IPS-NIHi7 (cell line): ENCODE measurements around the gene COL5A3.
"Not testable (repeated sequence)": the region's sequence is repeated elsewhere in the genome, so short reads cannot be mapped to it uniquely, and the experiment has no call there.

Source experiments
- DNase-seq: peaks from one replicate; pipeline ENCODE4 v3.0.0; 2012; ENCODE audit warnings: mixed read lengths; ENCODE audit errors: extremely low spot score

The COL5A3 gene

DNA sequence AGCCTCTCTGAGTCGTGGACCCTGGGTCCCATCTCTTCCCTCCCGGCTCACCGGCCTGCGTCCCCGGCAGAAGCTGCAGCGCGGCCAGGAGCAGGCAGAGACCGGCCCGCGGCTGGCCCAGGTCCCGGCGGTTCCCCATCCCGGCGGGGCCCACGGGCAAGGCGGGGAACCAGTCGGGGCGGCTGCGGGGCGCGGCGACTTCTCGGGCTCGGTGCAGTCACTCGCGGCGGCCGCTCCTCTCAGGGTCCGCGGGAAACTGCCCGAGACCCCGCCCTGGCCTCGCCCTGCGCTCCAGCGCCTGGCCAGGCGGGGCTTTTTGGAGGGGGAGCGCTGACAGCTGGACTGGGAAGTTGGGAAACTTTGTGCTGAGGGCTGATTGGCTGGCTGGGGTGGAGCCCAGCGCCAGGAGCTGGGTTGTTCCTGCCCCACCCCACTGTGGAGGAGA is at the start of gene COL5A3:
TSS of gene COL5A3 (minus strand) at position 258 of the 445 bp plus-strand sequence. CDS start at position 139, 119 bp downstream.
- DNase-seq, result peak; percentile 79

DNA sequence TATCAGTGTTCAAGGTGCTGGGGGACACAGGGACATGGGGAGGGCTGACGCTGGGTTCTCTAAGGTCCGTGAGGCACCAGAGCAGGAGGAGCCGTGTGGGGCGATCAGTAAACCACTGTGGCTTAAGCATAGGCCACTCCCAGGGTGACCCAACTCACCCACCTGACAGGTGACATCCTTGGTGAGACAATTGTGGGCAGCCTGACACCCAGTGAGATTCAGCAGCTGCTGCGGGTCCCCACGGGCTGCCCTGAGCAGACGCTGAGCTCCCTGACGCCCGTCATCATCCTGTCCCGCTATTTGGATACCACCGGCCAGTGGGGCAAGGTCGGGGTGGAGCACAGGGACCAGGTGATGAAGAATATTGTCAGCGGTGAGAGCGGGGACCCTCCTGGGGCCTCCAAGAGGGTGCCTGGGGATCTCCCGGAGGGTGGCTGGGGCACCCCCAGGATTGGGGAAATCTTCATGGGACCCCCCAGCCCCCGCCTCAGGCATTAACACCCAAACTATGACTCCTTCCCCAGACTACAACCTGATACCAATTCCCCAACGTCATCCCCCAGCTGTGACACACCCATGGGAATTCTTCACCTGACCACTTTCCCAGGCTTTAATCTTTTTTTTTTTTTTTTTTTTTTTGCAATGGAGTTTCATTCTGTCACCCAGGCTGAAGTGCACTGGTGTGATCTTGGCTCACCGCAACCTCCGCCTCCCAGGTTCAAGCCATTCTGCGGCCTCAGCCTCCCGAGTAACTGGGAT is 42.5 kb upstream of the COL5A3 start:
- DNase-seq, result no peak

DNA sequence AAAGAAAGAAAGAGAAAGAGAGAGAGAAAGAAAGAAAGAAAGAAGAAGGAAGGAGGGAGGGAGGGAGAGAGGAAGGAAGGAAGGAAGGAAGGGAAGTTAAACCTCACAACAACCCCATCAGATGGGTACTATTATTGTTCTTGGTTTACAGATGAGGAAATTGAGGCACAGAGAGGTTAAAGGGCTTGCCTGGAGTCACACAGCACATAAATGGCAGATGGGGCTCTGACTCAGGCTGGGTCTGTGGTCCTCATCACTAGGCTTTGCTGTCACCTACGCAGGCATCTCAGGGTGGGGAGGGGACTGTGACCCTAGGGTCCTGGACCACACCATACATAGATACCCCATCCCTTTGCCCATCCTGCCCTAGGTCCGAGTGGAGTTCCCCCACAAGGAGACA is 39.3 kb upstream of the COL5A3 start:
- no peak for DNase-seq

DNA sequence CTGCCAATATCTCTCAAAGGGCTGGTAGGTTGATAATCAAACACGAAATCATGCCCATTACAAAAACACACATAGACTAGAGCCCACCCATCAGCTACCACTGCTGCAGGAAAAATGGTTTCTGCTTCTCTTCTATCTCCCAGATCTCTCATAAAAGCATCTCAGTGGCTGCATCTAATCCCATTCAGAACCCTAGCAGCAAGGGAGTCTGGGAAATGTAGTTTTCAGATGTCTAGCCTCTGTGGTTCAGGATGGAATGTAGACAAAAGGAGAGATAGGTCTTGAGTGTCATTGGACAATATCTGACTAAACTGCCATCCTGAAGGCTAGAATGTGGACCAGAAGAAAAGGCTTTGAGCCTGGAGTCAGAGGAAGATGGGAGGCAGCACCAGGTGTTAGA is 35.1 kb upstream of the COL5A3 start:
- no peak for DNase-seq

DNA sequence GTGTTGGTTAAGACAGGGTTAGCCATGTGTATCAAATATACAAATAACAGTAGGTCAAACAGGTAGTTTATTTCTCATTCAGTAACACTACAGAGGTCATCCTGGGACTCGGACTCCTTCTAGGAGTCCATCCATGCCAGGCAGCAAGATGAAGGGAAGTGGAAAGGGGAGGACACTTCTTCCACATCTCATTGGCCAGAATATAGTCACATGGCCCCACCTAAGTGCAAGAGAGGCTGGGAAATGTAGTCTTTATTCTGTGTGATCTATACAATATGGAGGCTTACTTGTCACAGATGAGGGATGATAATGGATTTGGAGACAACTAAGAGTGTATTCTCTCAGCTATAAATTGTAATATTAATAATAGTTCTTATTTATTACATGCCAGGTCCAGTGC is 34.1 kb upstream of the COL5A3 start:
- DNase-seq, result peak; percentile 51

DNA sequence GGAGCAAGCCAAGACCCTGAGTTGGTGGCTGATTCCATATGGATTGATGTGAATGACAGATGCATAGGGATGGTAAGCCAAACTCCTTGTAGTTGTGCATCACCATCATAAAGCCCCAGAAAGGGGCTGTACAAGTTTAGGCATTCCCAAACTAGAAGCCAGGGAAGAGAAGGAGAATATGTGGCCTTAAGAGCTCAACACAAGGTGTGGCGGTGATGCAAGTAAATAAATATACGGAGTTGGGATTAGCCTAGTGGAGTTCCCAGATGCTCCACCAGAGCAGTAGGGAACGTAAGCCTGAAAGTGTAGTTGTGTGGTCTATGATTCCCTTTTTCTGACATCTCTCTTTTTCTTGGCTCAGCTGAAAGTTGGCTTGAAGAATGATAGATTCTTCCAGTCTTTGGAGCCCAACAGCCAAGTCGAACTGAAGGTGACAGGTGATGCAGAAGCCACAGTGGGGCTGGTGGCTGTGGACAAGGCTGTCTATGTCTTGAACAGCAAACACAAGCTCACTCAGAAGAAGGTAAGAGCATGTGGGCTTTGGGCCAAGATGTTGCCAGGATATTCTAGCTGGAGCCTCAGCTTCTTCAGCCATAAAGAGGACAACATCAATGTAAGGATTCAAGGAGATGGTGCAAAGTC is 33.1 kb upstream of the COL5A3 start:
- no peak for DNase-seq

DNA sequence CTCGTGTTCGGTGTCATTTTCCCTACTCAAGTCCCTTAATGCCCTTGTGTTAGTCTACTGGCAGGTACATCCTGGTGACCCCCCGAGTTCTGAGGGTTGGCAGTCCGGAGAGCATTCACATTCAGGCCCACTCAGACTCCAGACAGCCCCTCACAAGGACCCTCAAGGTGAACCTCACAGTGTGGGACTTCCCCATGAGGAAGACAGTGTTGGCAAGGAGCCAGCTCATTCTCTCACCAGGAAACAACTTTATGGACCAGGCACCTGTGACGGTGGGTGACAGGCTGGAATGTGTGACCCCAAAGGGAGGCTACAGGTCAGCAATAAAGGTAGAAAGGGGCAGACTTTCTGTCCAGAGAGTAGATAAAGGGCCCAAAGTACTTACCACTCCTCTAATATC is 27.5 kb upstream of the COL5A3 start:
- DNase-seq, result no peak

DNA sequence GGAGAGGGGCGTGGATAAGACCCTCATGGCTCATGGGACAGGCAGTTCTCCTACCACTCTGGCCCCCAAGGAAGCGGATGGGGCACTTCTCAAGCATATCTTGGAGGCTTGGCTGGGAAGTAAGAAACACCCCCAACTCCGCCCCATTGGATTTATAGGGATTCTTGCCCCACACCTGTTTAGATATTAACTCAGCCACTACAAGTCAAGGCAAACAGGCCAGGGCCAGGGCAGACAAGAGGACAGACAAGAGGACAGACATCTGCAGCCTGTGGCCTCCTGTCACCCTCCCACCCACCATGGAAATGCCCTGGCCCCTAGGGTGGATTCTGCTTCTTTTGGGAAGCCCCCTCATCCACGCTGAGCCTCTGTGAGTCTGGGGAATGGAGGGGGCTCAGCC is 27.1 kb upstream of the COL5A3 start:
- DNase-seq, result no peak

DNA sequence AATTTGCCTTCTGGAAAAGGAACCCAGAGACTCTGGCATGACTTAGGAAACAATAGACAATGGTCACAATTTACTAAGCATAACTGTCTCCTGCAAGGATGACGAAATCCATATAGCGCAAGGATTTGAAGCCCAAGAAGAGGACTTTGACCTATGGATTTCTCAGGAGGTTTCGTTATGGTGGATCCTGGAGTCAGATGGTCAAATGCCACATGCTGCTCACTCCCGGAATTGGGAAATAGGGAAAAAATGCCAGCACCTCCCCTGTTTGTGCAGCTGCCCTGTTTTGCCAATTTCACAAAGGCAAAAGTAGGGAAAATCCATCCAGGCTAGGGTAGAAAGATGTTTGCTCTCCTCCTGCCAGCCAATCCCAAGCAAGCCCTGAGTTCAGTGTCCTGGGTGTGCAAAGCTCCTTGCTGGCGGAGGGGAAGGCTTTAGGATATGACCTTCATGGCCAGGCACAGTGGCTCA is 26.3 kb upstream of the COL5A3 start:
- DNase-seq, result no peak

DNA sequence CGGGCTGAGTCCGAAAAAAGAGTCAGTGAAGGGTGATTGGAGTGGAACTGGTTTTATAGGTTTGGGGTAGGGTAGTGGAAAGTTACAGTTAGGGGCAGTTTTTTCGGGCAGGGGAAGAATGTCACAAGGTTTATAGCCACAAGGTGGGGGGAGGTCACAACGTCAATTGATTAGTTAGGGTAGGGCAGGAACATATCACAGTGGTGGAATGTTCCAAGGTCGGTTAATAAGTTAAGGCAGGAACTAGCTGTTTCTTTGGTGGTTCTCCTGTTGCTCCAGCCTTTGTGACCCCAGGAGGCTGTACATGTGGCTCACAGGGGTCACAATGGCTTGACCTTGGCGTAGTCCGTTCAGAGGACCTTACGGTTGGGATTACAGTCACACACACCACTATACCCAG is 23.3 kb upstream of the COL5A3 start:
- no peak for DNase-seq

DNA sequence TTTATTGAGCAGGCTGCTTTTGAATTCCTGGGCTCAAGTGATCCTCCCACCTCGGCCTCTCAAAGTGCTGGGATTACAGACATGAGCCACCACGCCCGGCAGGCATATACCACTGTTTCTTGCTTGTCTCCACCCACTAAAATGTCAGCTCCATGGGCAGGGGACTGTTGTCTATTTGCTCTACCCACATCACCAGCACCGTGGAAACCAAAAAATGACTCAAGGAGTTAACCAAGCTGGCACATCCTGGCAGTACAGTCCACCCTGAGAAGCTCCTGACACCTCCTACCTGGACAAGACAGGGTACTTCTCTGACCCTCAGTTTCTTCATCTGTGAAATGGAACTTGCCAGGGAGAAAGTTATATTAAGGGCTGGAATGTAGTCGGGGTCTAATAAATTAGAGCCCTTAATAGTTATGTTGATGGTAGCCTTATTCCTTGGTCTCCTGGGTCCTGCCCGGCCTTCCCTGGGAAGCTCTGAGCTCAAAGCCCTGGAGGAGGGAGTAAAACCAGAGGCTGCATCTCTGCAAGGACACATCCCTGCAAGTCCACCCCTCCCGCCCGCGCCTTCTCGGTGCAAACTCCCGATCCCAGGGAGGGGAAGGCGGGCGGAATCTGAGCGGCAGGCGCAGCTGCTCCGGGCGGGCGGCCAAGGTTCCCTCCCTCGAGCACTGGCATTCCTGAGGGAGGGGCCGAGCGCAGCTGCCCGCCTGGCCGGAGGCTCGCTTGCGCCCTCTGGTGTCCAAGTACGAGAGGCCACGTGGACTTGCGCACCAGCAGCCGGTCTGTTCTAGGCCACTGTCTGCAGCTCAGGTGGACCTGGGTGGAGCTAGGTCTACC is 17.1 kb upstream of the COL5A3 start:
- DNase-seq, result peak; percentile 99

DNA sequence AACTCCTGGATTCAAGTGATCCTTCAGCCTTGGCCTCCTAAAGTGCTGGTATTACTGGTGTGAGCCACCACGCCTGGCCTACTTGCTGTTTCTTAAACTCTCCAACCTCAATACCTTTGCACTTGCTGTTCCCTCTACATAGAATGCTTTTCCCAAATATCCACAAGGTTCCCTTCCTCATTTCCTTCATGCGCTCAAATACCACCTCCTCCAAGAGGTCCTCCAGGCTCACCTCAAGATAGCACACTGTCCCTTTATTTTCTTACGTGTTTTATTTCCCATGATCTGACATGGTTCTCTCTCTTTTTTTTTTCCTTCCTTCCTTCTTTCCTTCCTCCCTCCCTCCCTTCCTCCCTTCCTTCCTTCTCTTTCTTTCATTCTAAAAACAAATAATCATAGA is 16.4 kb upstream of the COL5A3 start:
- no peak for DNase-seq

DNA sequence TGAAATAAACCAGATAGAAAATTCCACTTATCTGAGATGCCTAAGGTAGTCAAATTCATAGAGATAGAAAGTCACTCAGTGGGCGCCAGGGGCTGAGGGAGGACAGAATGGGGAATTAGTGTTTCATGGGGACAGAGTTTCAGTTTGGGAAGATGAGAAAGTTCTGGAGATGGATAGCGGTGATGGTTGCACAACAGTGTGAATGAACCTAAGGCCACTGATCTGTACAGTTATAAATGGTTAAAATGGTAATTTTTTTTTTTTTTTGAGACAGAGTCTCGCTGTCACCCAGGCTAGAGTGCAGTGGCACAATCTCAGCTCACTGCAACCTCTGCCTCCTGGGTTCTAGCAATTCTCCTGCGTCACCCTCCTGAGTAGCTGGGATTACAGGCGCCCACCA is 12.8 kb upstream of the COL5A3 start:
- not testable (repeated sequence) for DNase-seq

DNA sequence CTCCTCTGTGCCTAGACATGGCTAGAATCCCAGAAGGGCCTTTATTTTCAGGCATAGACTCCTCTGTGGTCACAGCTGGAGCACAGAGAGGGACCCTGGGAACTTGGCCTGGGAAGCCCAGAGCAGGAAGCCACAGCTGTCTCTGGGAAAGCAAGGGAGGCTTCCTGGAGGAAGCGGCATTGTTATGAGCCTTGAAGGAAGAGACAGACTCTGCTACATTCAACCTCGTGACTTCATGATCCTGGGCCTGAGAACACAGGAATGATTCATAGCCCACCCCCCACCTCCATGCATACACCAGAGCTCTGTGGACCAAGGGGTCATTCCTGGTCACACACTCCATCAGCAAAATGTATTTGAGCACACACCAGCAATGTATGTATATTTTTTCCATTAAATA is 11.6 kb upstream of the COL5A3 start:
- no peak for DNase-seq

DNA sequence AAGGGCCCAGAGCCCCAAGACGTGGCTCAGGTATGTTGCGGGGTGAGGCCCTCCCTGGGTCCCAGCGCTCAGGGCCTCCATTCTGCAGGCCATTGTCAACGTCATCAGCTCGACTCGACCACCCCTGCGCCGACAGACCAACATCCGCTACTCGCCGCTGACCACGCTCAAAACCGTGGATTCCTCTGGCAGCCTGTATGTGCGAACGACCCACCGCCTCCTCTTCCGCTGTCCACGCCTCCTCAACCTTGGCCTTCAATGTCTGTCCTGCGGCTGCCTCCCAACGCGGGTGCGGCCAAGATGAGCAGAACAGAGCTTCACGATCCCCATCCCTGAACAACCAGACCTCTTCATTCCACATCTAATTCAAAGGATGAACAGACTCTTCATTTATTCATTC is 11.1 kb upstream of the COL5A3 start:
- DNase-seq, result no peak

DNA sequence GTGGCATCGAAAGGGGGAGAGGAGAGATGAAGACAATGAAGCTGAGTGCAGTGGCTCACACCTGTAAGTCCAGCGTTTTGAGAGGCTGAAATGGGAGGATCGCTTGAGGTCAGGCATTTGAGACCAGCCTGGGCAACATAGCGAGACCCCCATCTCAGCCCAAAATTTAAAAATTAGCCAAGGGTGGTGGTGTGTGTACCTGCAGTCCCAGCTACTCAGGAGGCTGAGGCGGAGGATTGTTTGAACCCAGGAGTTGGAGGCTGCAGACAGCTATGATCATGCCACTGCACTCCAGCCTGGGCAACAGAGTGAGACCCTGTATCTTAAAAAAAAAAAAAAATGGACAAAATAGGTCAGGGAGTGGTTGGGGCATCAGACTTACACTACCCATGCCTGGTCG is 10.5 kb upstream of the COL5A3 start:
- no peak for DNase-seq

DNA sequence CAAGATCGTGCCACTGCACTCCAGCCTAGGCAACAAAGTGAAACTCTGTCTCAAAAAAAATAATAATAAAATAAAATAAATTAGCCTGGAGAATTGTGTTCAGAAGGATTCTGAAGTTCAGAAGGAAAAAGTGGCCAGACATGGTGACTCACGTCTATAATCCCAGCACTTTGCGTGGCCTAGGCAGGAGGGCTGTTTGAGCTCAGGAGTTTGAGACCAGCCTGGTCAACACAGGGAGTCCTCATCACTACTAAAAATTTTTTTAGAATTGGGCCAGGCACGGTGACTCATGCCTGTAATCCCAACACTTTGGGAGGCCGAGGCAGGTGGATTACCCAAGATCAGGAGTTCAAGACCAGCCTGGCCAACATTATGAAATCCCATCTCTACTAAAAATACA is 8.9 kb upstream of the COL5A3 start:
- DNase-seq, result no peak

DNA sequence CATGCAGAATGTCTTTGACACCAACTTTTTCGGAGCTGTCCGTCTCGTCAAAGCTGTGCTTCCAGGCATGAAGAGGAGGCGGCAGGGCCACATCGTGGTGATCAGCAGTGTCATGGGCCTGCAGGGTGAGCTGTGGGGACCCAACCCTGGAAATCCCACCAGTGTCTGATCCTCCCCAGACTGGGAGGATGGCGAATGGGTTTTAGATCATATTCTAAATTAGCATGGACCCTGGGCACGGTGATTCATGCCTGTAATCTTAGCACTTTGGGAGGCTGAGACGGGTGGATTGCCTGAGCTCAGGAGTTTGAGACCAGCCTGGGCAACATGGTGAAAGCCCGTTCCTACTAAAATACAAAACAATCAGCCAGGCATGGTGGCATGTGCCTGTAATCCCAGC is 8.5 kb upstream of the COL5A3 start:
- DNase-seq, result no peak

DNA sequence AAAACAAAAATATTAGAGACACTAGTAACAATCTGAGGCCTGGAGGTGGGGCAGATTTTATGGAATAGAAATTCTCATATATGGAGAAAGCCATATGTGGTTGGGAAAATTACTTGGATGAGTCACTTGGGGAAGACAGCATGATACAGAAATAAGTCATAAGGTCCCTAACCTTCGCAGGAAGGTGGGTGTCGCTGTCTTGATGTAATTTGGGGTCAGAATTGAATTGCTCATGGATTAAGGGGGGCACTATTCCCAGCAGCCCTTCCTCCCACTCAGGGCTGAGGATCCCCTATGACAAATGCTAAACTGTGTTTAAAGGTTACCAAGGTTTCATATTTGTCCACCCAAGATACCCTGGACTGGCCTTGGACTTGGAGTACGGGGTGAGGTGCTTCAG is 8.0 kb upstream of the COL5A3 start:
- no peak for DNase-seq

DNA sequence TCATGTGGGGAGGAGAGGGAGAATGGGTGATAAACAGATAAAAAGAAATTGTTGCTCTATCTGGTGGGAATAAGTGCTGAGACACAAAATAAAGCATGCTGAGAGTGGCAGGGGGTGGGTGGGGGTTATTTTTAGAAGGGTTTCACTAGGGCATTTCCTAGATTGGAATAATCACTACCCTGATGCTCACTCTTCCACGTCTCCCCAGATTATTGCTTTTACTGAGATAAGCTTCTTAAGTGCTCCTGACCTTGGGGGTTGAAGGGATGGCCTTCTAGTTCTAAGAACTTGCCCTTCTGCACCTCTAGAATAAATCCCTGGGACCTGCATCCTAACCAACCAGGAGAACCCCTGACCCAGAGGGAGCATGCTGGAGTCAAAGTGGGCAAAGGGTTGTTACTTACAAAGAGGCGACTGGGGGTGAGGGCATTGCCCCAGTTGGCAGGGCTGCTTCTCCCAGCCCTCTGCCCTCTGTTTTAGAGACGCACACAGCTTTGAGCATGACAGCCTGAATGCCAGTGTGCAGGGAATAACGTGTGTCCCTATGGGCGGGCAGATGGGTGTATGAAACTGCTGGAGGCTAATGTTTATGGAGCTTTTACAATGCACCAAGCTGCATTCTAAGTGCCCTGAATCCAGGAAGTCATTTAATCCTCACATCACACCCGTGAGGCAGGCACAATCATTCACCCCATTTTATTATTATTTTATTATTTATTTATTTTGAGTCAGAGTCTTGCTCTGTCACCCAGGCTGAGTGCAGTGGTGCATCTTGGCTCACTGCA is 3.7 kb upstream of the COL5A3 start:
- no peak for DNase-seq

DNA sequence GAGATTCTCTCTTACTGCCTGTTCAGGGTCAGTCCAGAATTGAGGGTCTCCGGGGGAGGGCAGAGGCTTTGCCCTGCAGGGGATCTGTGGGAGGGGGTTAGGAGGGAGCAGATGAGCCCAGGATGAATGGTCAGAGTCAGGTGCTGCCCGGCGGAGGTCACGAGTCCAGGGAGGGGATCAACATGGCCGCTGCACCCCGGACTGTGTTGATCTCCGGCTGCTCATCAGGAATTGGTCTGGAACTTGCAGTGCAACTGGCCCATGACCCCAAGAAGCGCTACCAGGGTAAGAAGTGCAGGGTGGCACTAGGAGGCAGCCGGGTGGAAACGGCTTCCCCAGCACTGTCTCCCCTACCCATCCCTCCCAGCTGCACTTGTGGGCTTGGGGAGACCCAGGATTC is 3.0 kb upstream of the COL5A3 start, which contains the start of gene RDH8:
TSS of gene RDH8 (plus strand) at position 168 of the 400 bp plus-strand sequence. CDS start at position 183, 15 bp downstream.
- DNase-seq, result no peak

DNA sequence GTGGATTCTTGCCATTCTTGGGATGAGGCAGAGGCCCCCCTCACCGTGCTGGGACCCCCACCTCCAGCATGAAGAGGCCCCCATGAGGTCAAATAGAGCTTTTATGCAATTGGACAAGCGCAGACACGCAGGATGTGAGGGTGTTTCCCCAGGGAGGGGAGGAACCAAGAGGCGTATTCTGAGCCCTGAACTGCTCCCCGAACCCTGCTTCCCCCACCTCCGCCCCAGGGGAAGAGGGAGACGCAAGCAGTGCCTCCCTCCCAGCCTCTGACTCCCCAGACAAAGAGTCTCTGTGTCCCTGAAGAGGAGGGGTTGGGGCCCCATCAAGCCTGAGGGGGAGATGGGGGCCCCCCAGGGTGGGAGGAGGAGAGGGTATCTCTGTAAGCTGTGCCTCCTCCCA is 1.7 kb upstream of the COL5A3 start:
- DNase-seq, result no peak
